Tibial artery (tissue), 4 donors: ENCODE measurements around the gene CLDN24.

Experiments
- DNase-seq, 2 donors: peaks; one replicate each; pipeline ENCODE4 v3.0.0-alpha.2; 2019
- H3K27ac ChIP-seq, 2 donors: fragments of 200-600 bp; sonication (generic) in 1 of 2; 1 replicate in 1 of 2; 2 replicates in 1 of 2; pipeline ENCODE4 v1.5.1; 2018 to 2019; ENCODE audit warnings: mild to moderate bottlenecking in 1 of 2
- H3K27me3 ChIP-seq, 2 donors: fragments of 200-600 bp; sonication (generic) in 1 of 2; one replicate each; pipeline versions ENCODE4 v1.5.1 to v1.6.0; 2016 to 2019
- H3K36me3 ChIP-seq, 3 donors: fragments of 200-600 bp; sonication (generic) in 2 of 3; one replicate each; pipeline ENCODE4 v1.5.1; 2016 to 2019; ENCODE audit warnings: mild to moderate bottlenecking in 2 of 3
- H3K4me1 ChIP-seq, 4 donors: fragments of 200-600 bp; sonication (generic) in 2 of 4; 1 replicate in 3 of 4; 2 replicates in 1 of 4; pipeline ENCODE4 v1.5.1; 2016 to 2019
- H3K4me3 ChIP-seq, 2 donors: fragments of 200-600 bp; sonication (generic) in 1 of 2; 1 replicate in 1 of 2; 2 replicates in 1 of 2; pipeline ENCODE4 v1.5.1; 2018 to 2019; ENCODE audit warnings: mild to moderate bottlenecking in 2 of 2
- H3K9me3 ChIP-seq, 3 donors: fragments of 200-600 bp; sonication (generic) in 1 of 3; one replicate each; pipeline ENCODE4 v1.5.1; 2016 to 2019
- intact Hi-C: fragments of 100-400 bp; cut with DNase I; formaldehyde crosslinking; loops from one replicate; pipeline ENCODE4 v1.15.0; 2023; ENCODE audit warnings: low total_unique reads
- TF ChIP-seq, protein P1 (sequence below), 2 experiments: fragments of 200-600 bp in 1 of 2; fragments of 450-650 bp in 1 of 2; IDR thresholded peaks; one replicate each; pipeline ENCODE4 v1.5.1; 2017 to 2019; ENCODE audit warnings: antibody characterized with exemption in 2 of 2, mild to moderate bottlenecking in 1 of 2, moderate library complexity in 1 of 2

The CLDN24 gene

DNA sequence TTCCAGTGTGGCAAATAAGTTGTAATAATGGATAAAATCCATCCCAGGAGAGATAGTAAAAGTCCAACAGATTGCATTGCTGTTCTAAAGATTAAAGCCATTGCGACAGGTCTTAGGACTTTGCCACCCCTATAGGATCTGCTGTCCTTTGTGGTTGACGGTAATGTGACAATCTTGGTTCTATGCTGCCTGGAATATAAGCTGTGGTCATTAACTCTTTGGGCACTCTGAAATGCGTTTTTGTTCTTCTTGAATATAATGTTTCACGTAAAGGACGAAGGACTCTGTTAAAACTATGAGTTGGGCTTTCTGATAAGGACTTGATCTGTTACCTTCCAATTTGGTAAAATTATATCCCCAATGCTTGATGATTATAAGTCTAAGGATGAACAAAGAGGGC, at the start of gene CLDN24:
TSS of gene CLDN24 (minus strand) at position 101 of the 400 bp plus-strand sequence. CDS start at position 101, 0 bp downstream.
- intact Hi-C loops: no loop called here
- Histone ChIP-seq H3K4me1 (no peaks in the 10 kb centered on the region), H3K9me3 (no peaks in the 10 kb centered on the region), H3K4me3 (no peak within 1 kb of the TSS), H3K27me3 (no peaks in the 10 kb centered on the region), H3K27ac (no peak within 1 kb of the TSS), H3K36me3 (peaks cover 4 to 9% (median 5%) of the 10 kb centered on the region in 3 donors)
- DNase-seq: no peak
- TF ChIP-seq, protein P1, sequence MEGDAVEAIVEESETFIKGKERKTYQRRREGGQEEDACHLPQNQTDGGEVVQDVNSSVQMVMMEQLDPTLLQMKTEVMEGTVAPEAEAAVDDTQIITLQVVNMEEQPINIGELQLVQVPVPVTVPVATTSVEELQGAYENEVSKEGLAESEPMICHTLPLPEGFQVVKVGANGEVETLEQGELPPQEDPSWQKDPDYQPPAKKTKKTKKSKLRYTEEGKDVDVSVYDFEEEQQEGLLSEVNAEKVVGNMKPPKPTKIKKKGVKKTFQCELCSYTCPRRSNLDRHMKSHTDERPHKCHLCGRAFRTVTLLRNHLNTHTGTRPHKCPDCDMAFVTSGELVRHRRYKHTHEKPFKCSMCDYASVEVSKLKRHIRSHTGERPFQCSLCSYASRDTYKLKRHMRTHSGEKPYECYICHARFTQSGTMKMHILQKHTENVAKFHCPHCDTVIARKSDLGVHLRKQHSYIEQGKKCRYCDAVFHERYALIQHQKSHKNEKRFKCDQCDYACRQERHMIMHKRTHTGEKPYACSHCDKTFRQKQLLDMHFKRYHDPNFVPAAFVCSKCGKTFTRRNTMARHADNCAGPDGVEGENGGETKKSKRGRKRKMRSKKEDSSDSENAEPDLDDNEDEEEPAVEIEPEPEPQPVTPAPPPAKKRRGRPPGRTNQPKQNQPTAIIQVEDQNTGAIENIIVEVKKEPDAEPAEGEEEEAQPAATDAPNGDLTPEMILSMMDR (IDR thresholded peaks at IDR 0.05): no peak

DNA sequence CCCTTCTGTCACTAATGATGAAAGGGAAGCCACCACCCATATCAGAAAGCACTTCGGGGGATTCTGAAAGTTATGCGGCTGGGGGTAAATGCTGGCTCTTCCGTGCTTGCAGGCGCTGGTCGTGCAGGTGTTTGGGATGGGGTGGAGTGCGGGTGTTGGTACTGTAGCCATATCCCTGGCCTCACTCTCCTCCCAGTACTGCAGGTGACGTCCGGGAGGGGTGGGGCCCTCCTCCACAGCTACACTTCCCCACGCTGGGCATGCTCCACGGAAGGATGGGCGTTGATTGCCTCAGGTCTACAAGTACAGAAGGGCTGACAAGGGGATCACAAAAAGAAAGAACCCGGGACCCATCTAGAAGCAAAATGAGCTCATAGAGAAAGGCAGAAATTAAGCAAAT, 48.6 kb upstream of the CLDN24 start:
- Histone ChIP-seq H3K9me3 (no peaks in the 10 kb centered on the region), H3K4me3 (no peak overlapping the region), H3K27me3 (no peaks in the 10 kb centered on the region), H3K36me3 (no peaks in the 10 kb centered on the region), H3K27ac (no peak overlapping the region), H3K4me1 (no peaks in the 10 kb centered on the region)
- intact Hi-C loops: no loop called here
- peak in 1 of 2 donors; percentile 44 for DNase-seq
- TF ChIP-seq, protein P1 (IDR thresholded peaks at IDR 0.05): no peak

- Histone ChIP-seq H3K36me3 (no peaks in the 10 kb centered on the region), H3K4me3 (no peak overlapping the region), H3K27me3 (no peaks in the 10 kb centered on the region), H3K9me3 (no peaks in the 10 kb centered on the region), H3K27ac (no peak overlapping the region), H3K4me1 (no peaks in the 10 kb centered on the region)
- DNase-seq: peak in 1 of 2 donors; percentile 38
- intact Hi-C loops: no loop called here
- TF ChIP-seq, protein P1 (IDR thresholded peaks at IDR 0.05): no peak
These were observed 46.8 kb upstream of the CLDN24 start for GRCh38 chr4:183369073-183369472.

DNA sequence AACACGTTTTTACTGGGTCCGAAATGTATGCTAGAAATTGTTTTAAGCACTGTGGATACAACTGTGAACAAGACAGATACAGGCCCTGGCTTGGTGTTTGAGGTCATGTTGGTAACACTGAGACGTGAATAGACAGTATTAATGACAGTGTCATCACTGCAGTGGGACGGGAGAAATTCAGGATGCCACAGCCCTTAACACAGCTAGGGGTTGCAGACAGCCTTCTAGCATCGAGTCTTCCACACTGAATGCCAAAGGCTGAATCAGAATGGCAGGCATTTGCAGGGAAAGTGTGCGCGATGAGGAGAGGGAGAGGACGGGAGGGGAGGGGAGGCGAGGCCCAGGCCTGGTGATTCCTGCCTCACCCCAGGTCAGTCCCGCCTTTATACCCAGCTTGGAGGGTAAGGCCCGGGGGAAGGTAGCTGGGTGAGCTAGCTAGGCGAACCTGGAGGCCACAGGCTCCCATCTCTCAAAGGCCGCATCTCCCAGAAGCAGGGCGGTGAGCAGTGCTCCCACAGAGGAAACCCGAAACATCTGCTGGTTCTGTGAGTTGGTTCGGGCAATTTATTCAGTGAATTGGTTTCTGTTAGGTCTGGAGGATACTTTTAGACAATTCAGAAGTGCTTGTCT, 44.1 kb upstream of the CLDN24 start:
- intact Hi-C loops: no loop called here
- Histone ChIP-seq H3K27me3 (no peaks in the 10 kb centered on the region), H3K4me1 (no peaks in the 10 kb centered on the region), H3K4me3 (no peak overlapping the region), H3K36me3 (no peaks in the 10 kb centered on the region), H3K27ac (no peak overlapping the region), H3K9me3 (no peaks in the 10 kb centered on the region)
- TF ChIP-seq, protein P1 (IDR thresholded peaks at IDR 0.05): no peak
- DNase-seq: peak in 1 of 2 donors; percentile 37

- Histone ChIP-seq H3K4me1 (no peaks in the 10 kb centered on the region), H3K4me3 (no peak overlapping the region), H3K36me3 (no peaks in the 10 kb centered on the region), H3K27me3 (no peaks in the 10 kb centered on the region), H3K9me3 (no peaks in the 10 kb centered on the region), H3K27ac (no peak overlapping the region)
- TF ChIP-seq, protein P1 (IDR thresholded peaks at IDR 0.05): no peak
- intact Hi-C loops: no loop called here
- DNase-seq: no peak
These were observed 41.8 kb upstream of the CLDN24 start for GRCh38 chr4:183364025-183364424.
